Choroid plexus epithelial cell (primary cell): ENCODE results near the gene CNN2.

Experiments used
- DNase-seq: peaks from one replicate; pipeline ENCODE4 v3.0.0-alpha.2; 2010; ENCODE audit warnings: low read depth
- H3K4me3 ChIP-seq: 2 replicates; pipeline ENCODE4 v1.5.1; 2011; ENCODE audit warnings: low read depth, mild to moderate bottlenecking, control low read depth, low read length, moderate library complexity
- TF ChIP-seq, protein P1 (sequence below): conservative IDR thresholded peaks from 2 replicates; pipeline ENCODE4 v1.5.1; 2011; ENCODE audit warnings: low read depth, mild to moderate bottlenecking, control low read depth, inconsistent platforms, low read length, moderate library complexity

The CNN2 gene

DNA sequence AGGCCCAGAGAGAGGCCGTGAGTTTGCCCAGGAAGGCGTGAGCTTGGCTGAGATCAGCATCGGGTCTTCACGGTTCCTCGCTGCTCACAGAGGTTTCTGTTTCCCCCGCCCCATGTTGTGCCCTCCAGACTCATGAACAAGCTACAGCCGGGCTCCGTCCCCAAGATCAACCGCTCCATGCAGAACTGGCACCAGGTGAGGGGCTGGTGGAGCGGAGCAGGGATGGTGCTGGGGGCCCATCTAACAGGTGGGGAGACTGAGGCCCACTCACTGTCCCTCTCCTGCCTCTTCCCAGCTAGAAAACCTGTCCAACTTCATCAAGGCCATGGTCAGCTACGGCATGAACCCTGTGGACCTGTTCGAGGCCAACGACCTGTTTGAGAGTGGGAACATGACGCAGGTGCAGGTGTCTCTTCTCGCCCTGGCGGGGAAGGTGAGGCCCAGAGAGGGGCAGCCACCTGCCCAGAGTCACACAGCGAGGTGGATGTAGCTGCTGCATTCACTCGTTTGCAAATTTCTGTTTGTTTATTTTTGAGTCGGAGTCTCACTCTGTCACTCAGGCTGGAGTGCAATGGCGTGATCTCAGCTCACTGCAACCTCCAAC is 6.0 kb downstream of the CNN2 start:
- TF ChIP-seq, protein P1, sequence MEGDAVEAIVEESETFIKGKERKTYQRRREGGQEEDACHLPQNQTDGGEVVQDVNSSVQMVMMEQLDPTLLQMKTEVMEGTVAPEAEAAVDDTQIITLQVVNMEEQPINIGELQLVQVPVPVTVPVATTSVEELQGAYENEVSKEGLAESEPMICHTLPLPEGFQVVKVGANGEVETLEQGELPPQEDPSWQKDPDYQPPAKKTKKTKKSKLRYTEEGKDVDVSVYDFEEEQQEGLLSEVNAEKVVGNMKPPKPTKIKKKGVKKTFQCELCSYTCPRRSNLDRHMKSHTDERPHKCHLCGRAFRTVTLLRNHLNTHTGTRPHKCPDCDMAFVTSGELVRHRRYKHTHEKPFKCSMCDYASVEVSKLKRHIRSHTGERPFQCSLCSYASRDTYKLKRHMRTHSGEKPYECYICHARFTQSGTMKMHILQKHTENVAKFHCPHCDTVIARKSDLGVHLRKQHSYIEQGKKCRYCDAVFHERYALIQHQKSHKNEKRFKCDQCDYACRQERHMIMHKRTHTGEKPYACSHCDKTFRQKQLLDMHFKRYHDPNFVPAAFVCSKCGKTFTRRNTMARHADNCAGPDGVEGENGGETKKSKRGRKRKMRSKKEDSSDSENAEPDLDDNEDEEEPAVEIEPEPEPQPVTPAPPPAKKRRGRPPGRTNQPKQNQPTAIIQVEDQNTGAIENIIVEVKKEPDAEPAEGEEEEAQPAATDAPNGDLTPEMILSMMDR = no peak
- no peak for DNase-seq

DNA sequence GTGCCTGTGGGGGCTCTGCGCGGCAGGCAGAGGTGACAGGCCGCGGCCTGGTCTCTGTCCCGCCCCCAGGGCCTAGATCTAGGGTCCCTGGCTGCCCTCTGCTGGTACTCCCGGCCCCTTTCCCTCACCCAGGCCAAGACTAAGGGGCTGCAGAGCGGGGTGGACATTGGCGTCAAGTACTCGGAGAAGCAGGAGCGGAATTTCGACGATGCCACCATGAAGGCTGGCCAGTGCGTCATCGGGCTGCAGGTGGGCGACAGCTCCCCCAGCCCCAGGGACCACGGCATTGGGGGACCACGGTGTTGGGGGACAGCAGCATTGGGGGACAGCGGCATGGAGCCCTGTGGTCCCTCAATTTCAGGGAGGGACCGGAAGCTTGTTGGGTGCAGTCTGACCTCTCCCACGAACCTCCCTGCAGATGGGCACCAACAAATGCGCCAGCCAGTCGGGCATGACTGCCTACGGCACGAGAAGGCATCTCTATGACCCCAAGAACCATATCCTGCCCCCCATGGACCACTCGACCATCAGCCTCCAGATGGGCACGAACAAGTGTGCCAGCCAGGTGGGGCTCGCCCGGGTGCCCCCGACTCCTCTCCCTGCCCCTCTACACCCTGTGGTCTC is 9.7 kb downstream of the CNN2 start:
- no peak for DNase-seq
- H3K4me3 ChIP-seq = no peak overlapping the region
- TF ChIP-seq, protein P1 = peak; percentile 19

More for the DNA sequence above, 6.0 kb downstream of the CNN2 start:
- no peak overlapping the region for H3K4me3 ChIP-seq

DNA sequence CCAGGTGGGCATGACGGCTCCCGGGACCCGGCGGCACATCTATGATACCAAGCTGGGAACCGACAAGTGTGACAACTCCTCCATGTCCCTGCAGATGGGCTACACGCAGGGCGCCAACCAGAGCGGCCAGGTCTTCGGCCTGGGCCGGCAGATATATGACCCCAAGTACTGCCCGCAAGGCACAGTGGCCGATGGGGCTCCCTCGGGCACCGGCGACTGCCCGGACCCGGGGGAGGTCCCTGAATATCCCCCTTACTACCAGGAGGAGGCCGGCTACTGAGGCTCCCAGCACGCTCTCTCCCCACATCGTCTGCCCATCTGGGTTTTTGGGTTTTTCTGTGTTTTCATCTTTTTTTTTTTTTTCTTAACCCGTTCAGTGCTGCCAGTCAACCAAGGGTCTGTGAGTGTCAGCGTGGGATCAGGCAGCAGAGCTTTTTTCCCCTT is 11.2 kb downstream of the CNN2 start:
- TF ChIP-seq, protein P1 = no peak
- H3K4me3 ChIP-seq = no peak overlapping the region
- no peak for DNase-seq

DNA sequence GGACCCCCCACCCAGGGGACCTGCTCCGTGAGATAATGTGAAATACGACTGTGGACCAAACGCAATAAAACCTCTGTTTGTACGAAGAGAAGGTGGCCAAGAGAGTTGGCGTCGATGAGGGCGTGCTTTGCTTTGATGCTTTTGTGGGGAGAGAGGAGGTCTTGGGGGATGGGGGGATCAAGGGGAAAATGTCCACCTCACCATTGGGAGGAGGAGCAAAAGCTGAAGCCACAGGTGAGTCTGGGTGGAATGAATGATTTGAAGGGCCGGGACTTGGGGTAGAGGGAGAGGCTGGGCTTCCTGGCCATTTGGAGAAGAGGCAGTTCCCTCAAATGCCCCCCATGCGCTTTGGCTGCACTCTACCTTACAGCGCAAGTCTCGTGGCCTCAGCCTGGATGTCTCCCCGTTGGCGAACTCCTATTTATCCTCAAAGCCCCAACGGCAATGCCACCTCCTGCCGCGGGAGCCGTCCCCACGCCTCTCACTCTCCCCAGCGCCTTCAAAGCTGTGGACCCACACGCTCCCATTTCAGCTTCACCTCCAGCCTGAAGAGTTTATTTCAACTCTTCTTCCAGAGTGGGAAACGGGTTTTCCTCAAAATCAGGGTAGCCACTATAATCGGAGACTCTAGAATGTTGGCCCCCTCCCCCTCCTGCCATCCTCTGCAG is 12.7 kb downstream of the CNN2 start:
- DNase-seq = no peak
- H3K4me3 ChIP-seq = no peak overlapping the region
- TF ChIP-seq, protein P1 = no peak

DNA sequence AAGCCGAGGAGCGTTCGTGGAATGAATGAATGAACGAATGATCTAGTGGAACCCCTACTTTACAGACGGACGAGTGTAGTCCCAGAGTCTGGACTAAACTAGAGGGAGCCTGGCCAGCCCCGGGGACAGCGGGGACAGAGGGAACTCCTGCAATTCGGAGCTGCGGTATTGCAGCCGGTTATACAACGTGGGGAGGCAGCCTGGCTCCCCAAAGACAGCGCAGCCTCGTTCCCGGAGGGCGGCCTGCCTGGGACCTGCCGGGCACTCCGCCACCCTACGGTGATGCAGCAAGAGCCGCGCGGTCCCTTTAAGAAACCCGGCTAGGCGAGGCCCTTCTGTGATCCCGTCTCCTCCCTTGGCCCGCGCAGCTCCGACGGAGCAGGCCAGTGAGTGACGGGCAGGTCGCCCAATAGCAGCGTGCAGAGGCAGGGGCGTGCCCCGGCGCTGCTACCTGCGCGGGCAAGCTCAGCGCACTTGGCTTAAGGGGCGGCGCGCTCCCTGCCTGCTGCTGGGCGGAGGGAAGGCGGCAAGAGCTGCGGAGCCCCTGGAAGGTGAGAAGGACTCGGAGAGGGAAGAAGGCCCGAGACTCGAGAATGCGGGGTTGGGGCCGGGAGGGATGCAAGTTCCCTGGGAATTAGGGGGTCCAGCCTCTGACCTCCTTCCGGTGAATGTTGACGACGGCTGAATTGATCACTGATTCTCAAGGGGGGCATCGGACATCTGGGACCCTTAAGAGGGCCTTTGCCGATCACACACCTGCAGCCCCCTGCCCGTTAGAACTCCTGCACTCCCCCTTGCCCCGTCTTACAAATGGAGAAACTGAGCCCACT is 13.5 kb downstream of the CNN2 start, which contains the start of gene ABCA7:
Gene ABCA7 (plus strand): TSS at position 462 of the 830 bp plus-strand sequence. CDS start 1,255 bp downstream, outside the sequence.
- peak within 1 kb of the TSS; percentile 67 for H3K4me3 ChIP-seq
- TF ChIP-seq, protein P1 = peak; percentile 8
- peak; percentile 99 for DNase-seq

DNA sequence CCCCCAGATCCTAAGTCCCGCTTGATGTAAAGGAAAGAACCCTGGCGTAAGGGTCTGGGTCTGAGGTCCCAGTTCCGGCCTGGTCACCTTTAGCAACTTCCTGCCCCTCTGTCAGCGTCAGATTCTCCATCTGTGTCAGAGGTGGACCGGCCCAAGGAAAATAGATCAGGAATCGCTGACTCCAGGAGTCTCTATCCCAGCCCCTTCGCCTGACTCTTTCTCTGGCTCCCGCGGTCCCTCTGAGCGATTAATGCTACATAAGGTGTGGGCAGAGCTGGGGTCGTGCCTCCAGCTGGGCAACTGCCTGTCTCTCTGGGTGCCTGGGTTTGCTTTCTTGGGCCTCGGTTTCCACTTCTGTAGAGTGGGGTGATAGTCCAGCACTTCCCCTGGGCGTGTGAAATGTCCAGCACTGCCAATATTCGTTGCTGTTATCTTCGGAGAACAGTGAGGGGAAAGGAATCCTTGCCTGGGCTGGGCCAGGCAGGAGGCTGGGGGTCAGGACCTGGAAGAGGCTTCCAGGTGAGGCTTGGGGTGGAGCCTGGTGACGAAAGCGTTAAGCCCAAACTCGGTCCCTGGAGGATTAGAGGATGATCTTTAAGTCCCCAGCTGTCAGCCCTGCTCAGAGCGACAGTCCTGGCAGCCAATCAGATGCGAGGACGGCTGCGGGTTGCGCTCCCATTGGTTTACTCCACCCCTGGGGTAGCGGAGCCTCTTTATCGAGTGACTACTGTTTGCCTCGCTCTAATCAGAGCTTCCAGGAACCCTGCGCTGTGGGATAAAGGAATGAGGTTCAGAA is 14.3 kb downstream of the CNN2 start:
- peak; percentile 97 for DNase-seq
- peak overlapping the region; percentile 67 for H3K4me3 ChIP-seq
- TF ChIP-seq, protein P1 = no peak
